Lower leg skin (tissue), 3 donors: ENCODE measurements around the gene S100A9.

Source experiments
- POLR2A ChIP-seq, 2 donors: fragments of 450-650 bp; IDR thresholded peaks; one replicate each; pipeline ENCODE4 v1.6.1; 2016 to 2017; ENCODE audit warnings: antibody characterized with exemption in 2 of 2, mild to moderate bottlenecking in 1 of 2, moderate library complexity in 1 of 2
- TF ChIP-seq, protein P1 (sequence below), 3 donors: fragments of 450-650 bp; IDR thresholded peaks; one replicate each; pipeline ENCODE4 v1.5.1; 2016; ENCODE audit warnings: antibody characterized with exemption in 3 of 3, mild to moderate bottlenecking in 3 of 3, moderate library complexity in 2 of 3

DNA sequence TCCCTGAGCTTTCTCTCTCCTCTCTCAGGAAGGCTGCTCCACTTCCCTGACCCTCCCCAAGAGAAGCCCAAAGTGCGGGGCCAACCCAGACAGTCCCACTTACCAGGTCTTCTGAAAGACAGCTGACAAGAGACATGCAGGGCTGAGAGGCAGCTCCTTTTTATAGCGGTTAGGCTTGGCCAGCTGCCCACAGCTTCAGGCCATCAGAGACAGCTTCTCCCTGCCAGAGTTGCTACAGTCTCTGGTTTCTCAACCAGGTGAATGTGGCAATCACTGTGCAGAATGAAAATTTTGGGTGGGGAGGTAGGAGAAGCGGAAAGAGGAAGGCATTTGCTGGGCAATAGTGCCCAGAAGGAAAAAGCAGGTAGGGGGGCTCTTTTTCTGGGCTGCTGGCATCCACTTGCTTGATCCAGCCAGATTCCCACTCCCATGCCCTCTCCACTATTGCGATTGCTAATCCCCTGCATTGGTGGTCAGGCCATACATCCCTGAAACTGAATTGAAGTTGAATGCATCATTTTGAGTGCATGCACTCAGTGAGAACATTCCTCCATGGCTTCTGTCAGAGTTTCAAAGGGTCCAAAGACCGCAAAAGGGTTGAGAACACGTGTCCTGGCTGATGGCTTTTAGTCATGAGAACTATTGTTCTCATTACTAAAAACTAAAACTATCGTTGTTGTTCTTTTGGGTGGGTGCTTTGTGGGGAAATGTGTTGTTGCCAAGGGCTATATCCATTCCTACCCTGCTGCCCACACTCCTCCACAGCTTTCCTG lies 33.5 kb downstream of the S100A9 start, which contains the start of gene S100A8:
- TF ChIP-seq, protein P1, sequence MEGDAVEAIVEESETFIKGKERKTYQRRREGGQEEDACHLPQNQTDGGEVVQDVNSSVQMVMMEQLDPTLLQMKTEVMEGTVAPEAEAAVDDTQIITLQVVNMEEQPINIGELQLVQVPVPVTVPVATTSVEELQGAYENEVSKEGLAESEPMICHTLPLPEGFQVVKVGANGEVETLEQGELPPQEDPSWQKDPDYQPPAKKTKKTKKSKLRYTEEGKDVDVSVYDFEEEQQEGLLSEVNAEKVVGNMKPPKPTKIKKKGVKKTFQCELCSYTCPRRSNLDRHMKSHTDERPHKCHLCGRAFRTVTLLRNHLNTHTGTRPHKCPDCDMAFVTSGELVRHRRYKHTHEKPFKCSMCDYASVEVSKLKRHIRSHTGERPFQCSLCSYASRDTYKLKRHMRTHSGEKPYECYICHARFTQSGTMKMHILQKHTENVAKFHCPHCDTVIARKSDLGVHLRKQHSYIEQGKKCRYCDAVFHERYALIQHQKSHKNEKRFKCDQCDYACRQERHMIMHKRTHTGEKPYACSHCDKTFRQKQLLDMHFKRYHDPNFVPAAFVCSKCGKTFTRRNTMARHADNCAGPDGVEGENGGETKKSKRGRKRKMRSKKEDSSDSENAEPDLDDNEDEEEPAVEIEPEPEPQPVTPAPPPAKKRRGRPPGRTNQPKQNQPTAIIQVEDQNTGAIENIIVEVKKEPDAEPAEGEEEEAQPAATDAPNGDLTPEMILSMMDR (IDR thresholded peaks at IDR 0.05), result no peak
- TF ChIP-seq POLR2A (IDR thresholded peaks at IDR 0.05), result no peak
